Fibroblast of mammary gland (primary cell): Measurements from ENCODE around the gene RLF.

Experiments
- DNase-seq: peaks from one replicate; pipeline ENCODE4 v3.0.0-alpha.2; 2010; ENCODE audit warnings: low read depth
- H3K4me3 ChIP-seq: 2 replicates; pipeline ENCODE4 v1.5.1; 2011; ENCODE audit warnings: low read depth, mild to moderate bottlenecking, low read length, moderate library complexity; ENCODE audit not compliant: control insufficient read depth
- CTCF ChIP-seq: conservative IDR thresholded peaks from 2 replicates; pipeline ENCODE4 v1.5.1; 2011; ENCODE audit warnings: low read depth, low read length, inconsistent platforms; ENCODE audit not compliant: control insufficient read depth, insufficient read depth

Gene RLF

GRCh38 chr1:40248412-40248811 is 87.2 kb downstream of the RLF start:
- DNase-seq = no peak
- no peak overlapping the region for H3K4me3 ChIP-seq
- no peak for TF ChIP-seq CTCF

DNA sequence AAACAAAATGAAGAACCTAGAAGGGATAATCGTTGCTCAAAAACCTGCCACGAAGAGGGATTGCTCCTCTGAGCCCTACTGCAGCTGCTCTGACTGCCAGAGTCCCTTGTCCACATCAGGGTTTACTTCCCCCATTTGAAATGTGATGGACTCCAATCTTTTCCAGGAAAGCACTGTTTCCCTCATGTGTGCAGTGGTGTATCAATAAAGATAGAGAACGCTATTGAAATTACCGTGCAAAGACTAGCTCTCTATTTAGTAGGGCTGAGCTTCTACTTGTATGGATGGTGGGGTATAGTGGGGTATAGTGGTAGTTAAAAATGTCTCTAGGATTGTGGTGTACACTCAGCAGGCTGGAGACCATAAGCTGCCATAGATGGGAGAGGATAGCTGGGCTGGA is 90.3 kb downstream of the RLF start:
- no peak overlapping the region for H3K4me3 ChIP-seq
- no peak for TF ChIP-seq CTCF
- DNase-seq = no peak

DNA sequence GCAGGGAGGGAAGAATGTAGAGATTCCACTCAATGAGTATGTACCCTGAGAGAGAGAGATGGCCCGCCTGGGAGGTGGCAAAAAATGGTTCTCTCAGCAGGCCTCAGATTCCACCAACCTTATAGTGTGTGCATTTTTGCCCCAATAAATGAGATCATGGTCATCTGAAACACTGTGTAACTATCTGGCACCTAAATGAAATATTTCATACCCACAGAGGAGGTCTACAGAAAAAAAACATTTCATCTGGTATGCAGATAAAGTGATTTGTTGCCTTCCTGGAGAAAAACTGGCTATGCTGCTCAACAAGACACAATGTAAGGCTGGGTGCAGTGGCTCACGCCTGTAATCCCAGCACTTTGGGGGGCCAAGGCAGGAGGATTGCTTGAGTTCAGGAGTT is 91.4 kb downstream of the RLF start:
- TF ChIP-seq CTCF = no peak
- DNase-seq = no peak
- no peak overlapping the region for H3K4me3 ChIP-seq

DNA sequence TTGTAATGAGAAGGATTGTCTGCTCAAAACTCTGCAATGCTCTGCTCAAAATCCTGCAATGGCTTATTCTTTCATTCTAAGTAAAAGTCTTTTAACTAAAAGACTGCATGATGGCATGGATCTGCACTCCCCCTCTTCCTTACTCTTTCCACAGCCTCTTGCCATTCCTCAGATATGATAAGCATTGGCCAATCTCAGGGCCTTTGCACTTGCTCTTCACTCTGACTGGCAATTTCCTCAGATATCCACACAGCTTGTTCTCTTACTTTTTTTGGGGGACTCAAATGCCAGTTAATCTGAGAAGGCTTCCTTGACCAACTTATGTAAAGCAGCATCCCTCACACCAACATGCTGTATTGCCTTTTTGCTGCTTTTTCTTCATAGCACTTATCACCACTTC is 94.0 kb downstream of the RLF start:
- no peak overlapping the region for H3K4me3 ChIP-seq
- TF ChIP-seq CTCF = no peak
- no peak for DNase-seq

DNA sequence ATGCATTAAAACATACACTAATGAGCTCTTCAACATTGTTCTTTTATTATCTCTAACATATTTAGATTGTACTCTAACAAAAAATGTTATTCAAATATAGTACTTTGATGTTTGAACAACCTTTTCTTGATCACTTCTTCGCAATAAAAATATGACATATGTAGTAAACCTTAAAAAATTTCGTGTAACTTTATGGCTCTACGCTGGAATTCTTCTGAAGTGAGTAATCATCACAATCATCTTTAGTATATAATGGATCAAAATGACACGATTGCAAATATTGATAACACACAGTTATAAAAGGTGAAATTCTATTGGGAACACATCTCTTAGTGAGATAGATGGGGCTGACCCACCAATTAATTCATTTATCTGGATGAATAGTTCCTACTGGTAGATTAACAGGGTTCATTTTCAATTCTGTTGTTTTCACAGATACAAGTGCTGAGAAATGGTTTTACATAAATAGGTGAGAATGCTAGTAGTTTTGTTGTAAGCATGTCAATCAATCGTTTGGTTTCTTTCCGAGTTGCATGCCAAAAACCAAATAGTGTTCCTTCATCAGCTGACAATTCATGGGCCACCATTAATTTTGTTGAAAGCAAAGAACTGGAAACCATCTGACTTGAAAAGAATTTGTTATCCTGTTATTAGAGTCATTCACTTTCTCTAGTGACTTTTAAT is 95.4 kb downstream of the RLF start:
- no peak for DNase-seq
- no peak for TF ChIP-seq CTCF
- peak overlapping the region; percentile 97 for H3K4me3 ChIP-seq

GRCh38 chr1:40257313-40257687 is 96.1 kb downstream of the RLF start:
- peak overlapping the region; percentile 97 for H3K4me3 ChIP-seq
- DNase-seq = no peak
- TF ChIP-seq CTCF = no peak

DNA sequence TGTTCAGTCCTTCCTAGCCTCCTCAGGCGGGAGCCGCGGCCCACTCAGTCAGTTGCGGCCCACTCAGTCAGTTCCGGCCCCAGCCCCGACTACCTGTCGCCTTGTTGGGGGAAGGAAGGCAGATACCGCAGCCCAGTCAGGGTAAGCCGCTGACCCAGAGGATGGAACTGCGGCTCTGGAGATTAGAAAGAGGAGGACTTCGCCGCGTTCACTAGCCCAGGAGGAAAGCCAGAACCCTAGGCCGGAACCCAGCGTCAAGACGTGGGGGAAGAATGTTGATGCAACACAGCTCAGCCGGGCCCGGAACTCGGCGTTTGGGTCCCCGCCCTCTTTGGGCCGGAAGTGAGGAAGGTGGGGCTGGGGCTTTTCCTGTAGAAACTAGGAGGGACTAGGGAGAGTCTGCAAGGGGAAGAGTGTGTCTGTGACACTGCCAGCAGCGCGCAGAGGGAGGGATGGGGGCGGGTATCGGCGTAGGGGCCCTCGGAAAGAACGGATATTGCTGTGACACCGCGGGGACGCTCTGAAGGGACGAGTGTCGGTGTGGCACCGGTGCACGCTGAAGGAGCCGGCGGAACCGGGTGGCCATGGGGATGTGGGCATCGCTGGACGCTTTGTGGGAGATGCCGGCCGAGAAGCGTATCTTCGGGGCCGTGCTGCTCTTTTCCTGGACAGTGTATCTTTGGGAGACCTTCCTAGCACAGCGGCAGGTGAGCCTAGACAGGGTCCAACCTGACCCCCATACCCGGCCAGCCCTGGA is 96.7 kb downstream of the RLF start, which contains the start of gene ZMPSTE24:
Gene ZMPSTE24, plus strand, starts transcription at position 549 of the 757 bp plus-strand sequence. Its CDS starts 36 bp downstream, at position 585.
- peak; percentile 97 for DNase-seq

More for the DNA sequence above, 96.7 kb downstream of the RLF start, which contains the start of gene ZMPSTE24:
- no peak for TF ChIP-seq CTCF
- H3K4me3 ChIP-seq = peak within 1 kb of the TSS; percentile 97
